Erythroblast (primary cell): ENCODE results near the gene NEDD4.

ENCODE experiments used
- GATA1 ChIP-seq: IDR thresholded peaks from 2 replicates; pipeline ENCODE4 v1.6.1; 2011; ENCODE audit warnings: low read depth, mild to moderate bottlenecking, control low read depth, low read length, moderate library complexity
- POLR2A ChIP-seq: IDR thresholded peaks from 2 replicates; pipeline ENCODE4 v1.6.1; 2011; ENCODE audit warnings: mild to moderate bottlenecking, low read length

GRCh38 chr15:56019819-56020486, 26.5 kb upstream of the NEDD4 start:
- TF ChIP-seq POLR2A (no peak), GATA1 (no peak)
